ENCODE results near the gene RASA3.

RASA3 gene

GRCh38 chr13:114059946-114060860 lies 72.2 kb downstream of the RASA3 start:
- no peaks in the 10 kb centered on the region for H3K9me3 ChIP-seq (ENCODE audit: control insufficient read depth, insufficient read depth, low read length)
- H3K36me3 ChIP-seq (ENCODE audit: insufficient read depth, low read length): no peaks in the 10 kb centered on the region
- no peak overlapping the region for H3K9ac ChIP-seq (ENCODE audit: low read depth, low read length)
- H3K4me1 ChIP-seq (ENCODE audit: insufficient read depth, low read length): peaks cover 6% of the 10 kb centered on the region; the same call in 1 of the 2 replicates

GRCh38 chr13:114059428-114059827 lies 73.0 kb downstream of the RASA3 start:
- H3K36me3 ChIP-seq (ENCODE audit: insufficient read depth, low read length): no peaks in the 10 kb centered on the region; the same call in 1 of the 2 replicates
- no peak overlapping the region for H3K9ac ChIP-seq (ENCODE audit: low read depth, low read length)
- H3K9me3 ChIP-seq (ENCODE audit: control insufficient read depth, insufficient read depth, low read length): no peaks in the 10 kb centered on the region
- peaks cover 5% of the 10 kb centered on the region; the same call in 1 of the 2 replicates for H3K4me1 ChIP-seq (ENCODE audit: insufficient read depth, low read length)

- Histone ChIP-seq H3K9me3 (ENCODE audit: control insufficient read depth, insufficient read depth, low read length) (no peaks in the 10 kb centered on the region), H3K9ac (ENCODE audit: low read depth, low read length) (no peak overlapping the region), H3K36me3 (ENCODE audit: insufficient read depth, low read length) (no peaks in the 10 kb centered on the region; the same call in 1 of the 2 replicates), H3K4me1 (ENCODE audit: insufficient read depth, low read length) (no peaks in the 10 kb centered on the region; the same call in 1 of the 2 replicates)
These were observed 74.2 kb downstream of the RASA3 start for GRCh38 chr13:114058051-114058867.

GRCh38 chr13:114057166-114058050 lies 75.0 kb downstream of the RASA3 start:
- Histone ChIP-seq H3K4me1 (ENCODE audit: insufficient read depth, low read length) (no peaks in the 10 kb centered on the region; the same call in 1 of the 2 replicates), H3K9ac (ENCODE audit: low read depth, low read length) (no peak overlapping the region), H3K9me3 (ENCODE audit: control insufficient read depth, insufficient read depth, low read length) (no peaks in the 10 kb centered on the region), H3K36me3 (ENCODE audit: insufficient read depth, low read length) (no peaks in the 10 kb centered on the region; the same call in 1 of the 2 replicates)

GRCh38 chr13:114056205-114057013 lies 76.0 kb downstream of the RASA3 start:
- H3K4me1 ChIP-seq (ENCODE audit: insufficient read depth, low read length): no peaks in the 10 kb centered on the region; the same call in 1 of the 2 replicates
- H3K36me3 ChIP-seq (ENCODE audit: insufficient read depth, low read length): no peaks in the 10 kb centered on the region; the same call in 1 of the 2 replicates
- no peaks in the 10 kb centered on the region for H3K9me3 ChIP-seq (ENCODE audit: control insufficient read depth, insufficient read depth, low read length)
- no peak overlapping the region for H3K9ac ChIP-seq (ENCODE audit: low read depth, low read length)

GRCh38 chr13:114055766-114056165 lies 76.7 kb downstream of the RASA3 start:
- no peak overlapping the region for H3K9ac ChIP-seq (ENCODE audit: low read depth, low read length)
- H3K4me1 ChIP-seq (ENCODE audit: insufficient read depth, low read length): no peaks in the 10 kb centered on the region; the same call in 1 of the 2 replicates
- H3K9me3 ChIP-seq (ENCODE audit: control insufficient read depth, insufficient read depth, low read length): no peaks in the 10 kb centered on the region
- H3K36me3 ChIP-seq (ENCODE audit: insufficient read depth, low read length): no peaks in the 10 kb centered on the region; the same call in 1 of the 2 replicates

GRCh38 chr13:114054830-114055439 lies 77.5 kb downstream of the RASA3 start:
- Histone ChIP-seq H3K36me3 (ENCODE audit: insufficient read depth, low read length) (no peaks in the 10 kb centered on the region; the same call in 1 of the 2 replicates), H3K9ac (ENCODE audit: low read depth, low read length) (no peak overlapping the region), H3K9me3 (ENCODE audit: control insufficient read depth, insufficient read depth, low read length) (no peaks in the 10 kb centered on the region), H3K4me1 (ENCODE audit: insufficient read depth, low read length) (no peaks in the 10 kb centered on the region; the same call in 1 of the 2 replicates)

- H3K9me3 ChIP-seq (ENCODE audit: control insufficient read depth, insufficient read depth, low read length): no peaks in the 10 kb centered on the region
- no peaks in the 10 kb centered on the region; the same call in 1 of the 2 replicates for H3K4me1 ChIP-seq (ENCODE audit: insufficient read depth, low read length)
- no peaks in the 10 kb centered on the region; the same call in 1 of the 2 replicates for H3K36me3 ChIP-seq (ENCODE audit: insufficient read depth, low read length)
- no peak overlapping the region for H3K9ac ChIP-seq (ENCODE audit: low read depth, low read length)
These were observed 78.2 kb downstream of the RASA3 start for GRCh38 chr13:114054264-114054663.

GRCh38 chr13:114053026-114053425 lies 79.4 kb downstream of the RASA3 start:
- Histone ChIP-seq H3K4me1 (ENCODE audit: insufficient read depth, low read length) (no peaks in the 10 kb centered on the region; the same call in 1 of the 2 replicates), H3K9ac (ENCODE audit: low read depth, low read length) (no peak overlapping the region), H3K36me3 (ENCODE audit: insufficient read depth, low read length) (no peaks in the 10 kb centered on the region; the same call in 1 of the 2 replicates), H3K9me3 (ENCODE audit: control insufficient read depth, insufficient read depth, low read length) (no peaks in the 10 kb centered on the region)

GRCh38 chr13:114050536-114051450 lies 81.6 kb downstream of the RASA3 start:
- Histone ChIP-seq H3K36me3 (ENCODE audit: insufficient read depth, low read length) (no peaks in the 10 kb centered on the region; the same call in 1 of the 2 replicates), H3K4me1 (ENCODE audit: insufficient read depth, low read length) (no peaks in the 10 kb centered on the region; the same call in 1 of the 2 replicates), H3K9me3 (ENCODE audit: control insufficient read depth, insufficient read depth, low read length) (no peaks in the 10 kb centered on the region), H3K9ac (ENCODE audit: low read depth, low read length) (no peak overlapping the region)

- H3K9ac ChIP-seq (ENCODE audit: low read depth, low read length): no peak overlapping the region
- no peaks in the 10 kb centered on the region for H3K9me3 ChIP-seq (ENCODE audit: control insufficient read depth, insufficient read depth, low read length)
- no peaks in the 10 kb centered on the region; the same call in 1 of the 2 replicates for H3K4me1 ChIP-seq (ENCODE audit: insufficient read depth, low read length)
- no peaks in the 10 kb centered on the region for H3K36me3 ChIP-seq (ENCODE audit: insufficient read depth, low read length)
These were observed 82.8 kb downstream of the RASA3 start for GRCh38 chr13:114049626-114050101.

GRCh38 chr13:114049026-114049425 lies 83.4 kb downstream of the RASA3 start:
- Histone ChIP-seq H3K4me1 (ENCODE audit: insufficient read depth, low read length) (no peaks in the 10 kb centered on the region; the same call in 1 of the 2 replicates), H3K9ac (ENCODE audit: low read depth, low read length) (no peak overlapping the region), H3K36me3 (ENCODE audit: insufficient read depth, low read length) (no peaks in the 10 kb centered on the region), H3K9me3 (ENCODE audit: control insufficient read depth, insufficient read depth, low read length) (no peaks in the 10 kb centered on the region)
